ENCODE results near the gene AOPEP.
A peak's percentile ranks its signal among the peaks of the same experiment; 100 is the strongest.

The AOPEP gene

GRCh38 chr9:94881940-94882339 lies 155.4 kb downstream of the AOPEP start:
- TF ChIP-seq ZNF341 (tag by site-specific recombination; IDR thresholded peaks at IDR 0.05; ENCODE audit: low read depth) (no peak), ZNF175 (tag by site-specific recombination; IDR thresholded peaks at IDR 0.05) (no peak), SALL2 (tag by site-specific recombination; IDR thresholded peaks at IDR 0.05; ENCODE audit: borderline replicate concordance) (no peak), GLI4 (tag by site-specific recombination; IDR thresholded peaks at IDR 0.05) (no peak), ZNF239 (tag by site-specific recombination; IDR thresholded peaks at IDR 0.05) (no peak)
- TF ChIP-seq, protein P1, sequence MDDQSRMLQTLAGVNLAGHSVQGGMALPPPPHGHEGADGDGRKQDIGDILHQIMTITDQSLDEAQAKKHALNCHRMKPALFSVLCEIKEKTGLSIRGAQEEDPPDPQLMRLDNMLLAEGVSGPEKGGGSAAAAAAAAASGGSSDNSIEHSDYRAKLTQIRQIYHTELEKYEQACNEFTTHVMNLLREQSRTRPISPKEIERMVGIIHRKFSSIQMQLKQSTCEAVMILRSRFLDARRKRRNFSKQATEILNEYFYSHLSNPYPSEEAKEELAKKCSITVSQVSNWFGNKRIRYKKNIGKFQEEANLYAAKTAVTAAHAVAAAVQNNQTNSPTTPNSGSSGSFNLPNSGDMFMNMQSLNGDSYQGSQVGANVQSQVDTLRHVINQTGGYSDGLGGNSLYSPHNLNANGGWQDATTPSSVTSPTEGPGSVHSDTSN (CRISPR knock-in tag; IDR thresholded peaks at IDR 0.05), result no peak
- TF ChIP-seq, protein P2, sequence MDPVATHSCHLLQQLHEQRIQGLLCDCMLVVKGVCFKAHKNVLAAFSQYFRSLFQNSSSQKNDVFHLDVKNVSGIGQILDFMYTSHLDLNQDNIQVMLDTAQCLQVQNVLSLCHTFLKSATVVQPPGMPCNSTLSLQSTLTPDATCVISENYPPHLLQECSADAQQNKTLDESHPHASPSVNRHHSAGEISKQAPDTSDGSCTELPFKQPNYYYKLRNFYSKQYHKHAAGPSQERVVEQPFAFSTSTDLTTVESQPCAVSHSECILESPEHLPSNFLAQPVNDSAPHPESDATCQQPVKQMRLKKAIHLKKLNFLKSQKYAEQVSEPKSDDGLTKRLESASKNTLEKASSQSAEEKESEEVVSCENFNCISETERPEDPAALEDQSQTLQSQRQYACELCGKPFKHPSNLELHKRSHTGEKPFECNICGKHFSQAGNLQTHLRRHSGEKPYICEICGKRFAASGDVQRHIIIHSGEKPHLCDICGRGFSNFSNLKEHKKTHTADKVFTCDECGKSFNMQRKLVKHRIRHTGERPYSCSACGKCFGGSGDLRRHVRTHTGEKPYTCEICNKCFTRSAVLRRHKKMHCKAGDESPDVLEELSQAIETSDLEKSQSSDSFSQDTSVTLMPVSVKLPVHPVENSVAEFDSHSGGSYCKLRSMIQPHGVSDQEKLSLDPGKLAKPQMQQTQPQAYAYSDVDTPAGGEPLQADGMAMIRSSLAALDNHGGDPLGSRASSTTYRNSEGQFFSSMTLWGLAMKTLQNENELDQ (tag by site-specific recombination; IDR thresholded peaks at IDR 0.05; ENCODE audit: low read depth), result no peak
- TF ChIP-seq, protein P3, sequence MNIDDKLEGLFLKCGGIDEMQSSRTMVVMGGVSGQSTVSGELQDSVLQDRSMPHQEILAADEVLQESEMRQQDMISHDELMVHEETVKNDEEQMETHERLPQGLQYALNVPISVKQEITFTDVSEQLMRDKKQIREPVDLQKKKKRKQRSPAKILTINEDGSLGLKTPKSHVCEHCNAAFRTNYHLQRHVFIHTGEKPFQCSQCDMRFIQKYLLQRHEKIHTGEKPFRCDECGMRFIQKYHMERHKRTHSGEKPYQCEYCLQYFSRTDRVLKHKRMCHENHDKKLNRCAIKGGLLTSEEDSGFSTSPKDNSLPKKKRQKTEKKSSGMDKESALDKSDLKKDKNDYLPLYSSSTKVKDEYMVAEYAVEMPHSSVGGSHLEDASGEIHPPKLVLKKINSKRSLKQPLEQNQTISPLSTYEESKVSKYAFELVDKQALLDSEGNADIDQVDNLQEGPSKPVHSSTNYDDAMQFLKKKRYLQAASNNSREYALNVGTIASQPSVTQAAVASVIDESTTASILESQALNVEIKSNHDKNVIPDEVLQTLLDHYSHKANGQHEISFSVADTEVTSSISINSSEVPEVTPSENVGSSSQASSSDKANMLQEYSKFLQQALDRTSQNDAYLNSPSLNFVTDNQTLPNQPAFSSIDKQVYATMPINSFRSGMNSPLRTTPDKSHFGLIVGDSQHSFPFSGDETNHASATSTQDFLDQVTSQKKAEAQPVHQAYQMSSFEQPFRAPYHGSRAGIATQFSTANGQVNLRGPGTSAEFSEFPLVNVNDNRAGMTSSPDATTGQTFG (tag by site-specific recombination; IDR thresholded peaks at IDR 0.05; ENCODE audit: borderline replicate concordance), result no peak
- Histone ChIP-seq H3K36me3 (ENCODE audit: control insufficient read depth in 2 of 2, insufficient read depth in 1 of 2, low read length in 2 of 2) (no peaks in the 10 kb centered on the region), H3K9me3 (ENCODE audit: control insufficient read depth, insufficient read depth, low read depth, low read length) (no peaks in the 10 kb centered on the region), H3K27ac (ENCODE audit: extremely low read depth, low read depth, low read length) (no peak overlapping the region), H3K4me3 (ENCODE audit: low read depth, low read length) (no peak overlapping the region), H3K4me1 (ENCODE audit: control insufficient read depth, insufficient read depth, low read length) (no peaks in the 10 kb centered on the region)
- CTCF ChIA-PET, result interaction anchor here (0.6 kb wide), 1 partner anchor 115 kb away, joined by 3 read pairs; no protein-coding TSS in a partner anchor
- POLR2A ChIA-PET, result no interaction called here

DNA sequence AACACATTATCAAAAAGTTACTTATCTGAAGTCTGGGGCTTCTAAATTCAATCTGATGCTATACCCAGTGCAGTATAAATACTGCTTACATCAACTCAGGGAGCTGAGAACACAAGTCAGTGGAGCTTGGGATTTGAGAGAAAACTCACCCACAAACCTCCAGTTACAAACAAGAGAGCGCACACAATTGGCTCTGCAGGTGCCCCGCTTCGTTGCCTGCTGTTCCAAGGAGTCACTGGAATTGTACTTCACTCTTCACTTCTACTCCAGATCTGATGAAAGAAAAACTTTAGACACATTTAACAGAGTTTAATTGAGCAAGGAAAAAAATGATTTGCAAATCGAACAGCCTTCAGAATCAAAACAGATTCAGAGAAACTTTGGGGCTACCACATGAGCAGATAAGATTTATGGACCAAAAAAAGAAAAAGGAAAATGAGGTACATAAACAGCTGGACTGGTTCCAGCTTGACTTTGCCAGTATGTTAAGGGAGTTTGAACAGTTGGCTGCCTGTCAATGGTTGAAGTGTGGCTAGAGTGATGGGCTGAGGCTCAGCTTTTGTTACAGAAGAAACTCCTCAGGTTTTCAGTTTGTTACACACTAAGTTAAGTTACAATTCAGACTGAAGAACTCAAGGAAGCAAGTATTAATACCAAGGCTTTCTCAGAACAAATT lies 156.6 kb downstream of the AOPEP start:
- H3K4me3 ChIP-seq (ENCODE audit: low read depth, low read length), result no peak overlapping the region
- TF ChIP-seq ZNF335 (tag by site-specific recombination; conservative IDR thresholded peaks at IDR 0.05), result no peak
- peak; percentile 41; the same call in 1 of the 2 replicates for TF ChIP-seq PRDM6 (tag by site-specific recombination; IDR thresholded peaks at IDR 0.05)
- H3K9me3 ChIP-seq (ENCODE audit: control insufficient read depth, insufficient read depth, low read depth, low read length), result no peaks in the 10 kb centered on the region
- H3K27ac ChIP-seq (ENCODE audit: extremely low read depth, low read depth, low read length), result no peak overlapping the region
- no peaks in the 10 kb centered on the region for H3K36me3 ChIP-seq (ENCODE audit: control insufficient read depth in 2 of 2, insufficient read depth in 1 of 2, low read length in 2 of 2)
- ChIA-PET POLR2A (no interaction called here), CTCF (interaction anchor here (0.7 to 1.3 kb wide), 2 partner anchors 30 to 248 kb away, joined by 3 to 5 read pairs; no protein-coding TSS in a partner anchor)
- H3K4me1 ChIP-seq (ENCODE audit: control insufficient read depth, insufficient read depth, low read length), result no peaks in the 10 kb centered on the region

DNA sequence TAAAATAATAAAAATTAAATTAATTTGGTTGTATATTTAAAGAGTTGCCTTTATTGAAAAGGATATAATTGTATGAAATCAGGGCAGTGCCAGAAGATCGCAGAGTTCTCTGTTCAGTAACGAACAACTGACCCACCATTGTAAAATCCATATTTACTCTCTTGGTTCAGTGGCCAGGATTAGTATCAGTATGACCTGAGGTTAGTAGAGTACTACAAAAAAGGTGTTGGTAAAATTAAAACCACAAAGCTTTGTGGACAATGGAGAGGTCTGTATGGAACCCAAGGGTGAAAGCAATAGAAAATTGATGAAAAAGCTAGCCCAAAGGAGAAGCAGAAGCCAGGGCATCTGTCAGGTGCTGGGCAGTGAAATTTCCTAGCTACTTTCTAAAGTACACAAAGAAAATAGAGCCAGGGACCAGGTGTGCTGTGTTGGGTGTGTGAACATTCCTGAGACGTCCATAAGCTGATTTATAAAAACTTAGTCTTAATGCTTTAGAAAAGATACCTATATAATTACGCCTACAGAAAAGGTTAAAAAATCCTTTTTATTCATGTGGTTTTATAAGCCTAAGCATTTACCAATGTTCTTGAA lies 159.5 kb downstream of the AOPEP start:
- H3K9me3 ChIP-seq (ENCODE audit: control insufficient read depth, insufficient read depth, low read depth, low read length), result no peaks in the 10 kb centered on the region
- H3K27ac ChIP-seq (ENCODE audit: extremely low read depth, low read depth, low read length), result no peak overlapping the region
- TF ChIP-seq GLIS1 (tag by site-specific recombination; IDR thresholded peaks at IDR 0.05) (no peak), ZNF558 (tag by site-specific recombination; IDR thresholded peaks at IDR 0.05) (no peak), ZNF274 (IDR thresholded peaks at IDR 0.05; ENCODE audit: low read length) (no peak), ZNF274 (tag by site-specific recombination; IDR thresholded peaks at IDR 0.05; ENCODE audit: borderline replicate concordance) (no peak), ZBTB21 (tag by site-specific recombination; IDR thresholded peaks at IDR 0.05) (no peak), ZNF112 (tag by site-specific recombination; IDR thresholded peaks at IDR 0.05) (no peak)
- ChIA-PET POLR2A (interaction anchor here (0.6 kb wide), 1 partner anchor 9 kb away, joined by 3 read pairs; no protein-coding TSS in a partner anchor), CTCF (interaction anchor here (0.6 to 1.9 kb wide), 4 partner anchors 104 to 306 kb away, joined by 3 to 7 read pairs (median 3); no protein-coding TSS in a partner anchor)
- H3K36me3 ChIP-seq (ENCODE audit: control insufficient read depth in 2 of 2, insufficient read depth in 1 of 2, low read length in 2 of 2), result no peaks in the 10 kb centered on the region
- no peak overlapping the region for H3K4me3 ChIP-seq (ENCODE audit: low read depth, low read length)
- H3K4me1 ChIP-seq (ENCODE audit: control insufficient read depth, insufficient read depth, low read length), result no peaks in the 10 kb centered on the region

All from HEK293 (cell line).